Glutamatergic neuron (in vitro differentiated cells): Measurements from ENCODE around the gene RGS16. TPM values are rescaled to one million over a fixed set of nuclear protein-coding genes. Genes with fewer than 3 reads are reported as not detected.

ENCODE experiments used
- DNase-seq: peaks from one replicate; pipeline ENCODE4 v3.0.0; 2022
- H3K27ac Mint-ChIP-seq: one replicate; pipeline ENCODE4 v1.8.0; 2020; ENCODE audit warnings: mild to moderate bottlenecking, mixed read lengths, inconsistent platforms; ENCODE audit not compliant: unreplicated experiment
- H3K27me3 Mint-ChIP-seq: one replicate; pipeline ENCODE4 v1.8.0; 2020; ENCODE audit warnings: mild to moderate bottlenecking, moderate library complexity, mixed read lengths, inconsistent platforms; ENCODE audit not compliant: unreplicated experiment
- H3K36me3 Mint-ChIP-seq: one replicate; pipeline ENCODE4 v1.8.0; 2020; ENCODE audit warnings: mild to moderate bottlenecking, mixed read lengths, inconsistent platforms; ENCODE audit not compliant: unreplicated experiment
- H3K4me1 Mint-ChIP-seq: one replicate; pipeline ENCODE4 v1.8.0; 2020; ENCODE audit warnings: mild to moderate bottlenecking, low read depth, mixed read lengths, inconsistent platforms; ENCODE audit not compliant: unreplicated experiment
- H3K4me3 Mint-ChIP-seq: one replicate; pipeline ENCODE4 v1.8.0; 2020; ENCODE audit warnings: mild to moderate bottlenecking, mixed read lengths, inconsistent platforms; ENCODE audit not compliant: unreplicated experiment
- H3K9me3 Mint-ChIP-seq: one replicate; pipeline ENCODE4 v1.8.0; 2020; ENCODE audit warnings: mild to moderate bottlenecking, moderate library complexity, mixed read lengths, inconsistent platforms; ENCODE audit not compliant: unreplicated experiment
- total RNA-seq: library from RNA; stranded (reverse); fragmentation: NEBNext Ultra II Directional; extraction: Animal tissue kit (Norgen Biotek cat#: 25700); gene quantifications from one replicate; pipeline ENCODE4 v1.2.1, GENCODE V29; 2021; ENCODE audit not compliant: unreplicated experiment
- TF ChIP-seq, protein P1 (sequence below): fragments of 200-600 bp; sonication (generic); IDR thresholded peaks from one replicate; pipeline ENCODE4 v1.5.0; 2021; ENCODE audit not compliant: partially characterized antibody, unreplicated experiment

RGS16 gene
- total RNA-seq, 1 donor from 2014 or later = 37.2 TPM

DNA sequence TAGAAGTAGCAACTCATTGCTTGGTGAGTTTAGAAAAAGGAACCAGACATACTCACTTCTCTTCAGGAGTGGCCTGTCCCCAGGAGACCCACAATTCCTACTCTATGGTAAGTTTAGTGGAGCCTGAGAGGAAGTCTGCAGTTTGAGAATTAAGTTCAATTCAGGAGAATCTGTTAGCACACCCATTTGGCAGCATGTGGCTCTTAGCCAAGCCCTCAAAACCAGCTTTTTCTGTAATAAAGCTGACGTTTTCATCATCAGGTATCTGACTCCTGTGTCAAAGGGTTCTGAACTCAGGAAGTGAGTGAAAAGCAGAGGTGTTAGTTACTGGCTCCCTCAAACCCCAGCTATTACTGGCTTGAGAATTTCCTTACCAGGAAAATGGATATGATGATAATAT is 20.4 kb upstream of the RGS16 start:
- H3K4me3 Mint-ChIP-seq = no peak overlapping the region
- H3K27me3 Mint-ChIP-seq = no peaks in the 10 kb centered on the region
- H3K4me1 Mint-ChIP-seq = peaks cover 13% of the 10 kb centered on the region
- no peak overlapping the region for H3K27ac Mint-ChIP-seq
- TF ChIP-seq, protein P1, sequence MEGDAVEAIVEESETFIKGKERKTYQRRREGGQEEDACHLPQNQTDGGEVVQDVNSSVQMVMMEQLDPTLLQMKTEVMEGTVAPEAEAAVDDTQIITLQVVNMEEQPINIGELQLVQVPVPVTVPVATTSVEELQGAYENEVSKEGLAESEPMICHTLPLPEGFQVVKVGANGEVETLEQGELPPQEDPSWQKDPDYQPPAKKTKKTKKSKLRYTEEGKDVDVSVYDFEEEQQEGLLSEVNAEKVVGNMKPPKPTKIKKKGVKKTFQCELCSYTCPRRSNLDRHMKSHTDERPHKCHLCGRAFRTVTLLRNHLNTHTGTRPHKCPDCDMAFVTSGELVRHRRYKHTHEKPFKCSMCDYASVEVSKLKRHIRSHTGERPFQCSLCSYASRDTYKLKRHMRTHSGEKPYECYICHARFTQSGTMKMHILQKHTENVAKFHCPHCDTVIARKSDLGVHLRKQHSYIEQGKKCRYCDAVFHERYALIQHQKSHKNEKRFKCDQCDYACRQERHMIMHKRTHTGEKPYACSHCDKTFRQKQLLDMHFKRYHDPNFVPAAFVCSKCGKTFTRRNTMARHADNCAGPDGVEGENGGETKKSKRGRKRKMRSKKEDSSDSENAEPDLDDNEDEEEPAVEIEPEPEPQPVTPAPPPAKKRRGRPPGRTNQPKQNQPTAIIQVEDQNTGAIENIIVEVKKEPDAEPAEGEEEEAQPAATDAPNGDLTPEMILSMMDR = no peak
- no peak for DNase-seq
- peaks cover 5% of the 10 kb centered on the region for H3K36me3 Mint-ChIP-seq
- peaks cover 4% of the 10 kb centered on the region for H3K9me3 Mint-ChIP-seq

DNA sequence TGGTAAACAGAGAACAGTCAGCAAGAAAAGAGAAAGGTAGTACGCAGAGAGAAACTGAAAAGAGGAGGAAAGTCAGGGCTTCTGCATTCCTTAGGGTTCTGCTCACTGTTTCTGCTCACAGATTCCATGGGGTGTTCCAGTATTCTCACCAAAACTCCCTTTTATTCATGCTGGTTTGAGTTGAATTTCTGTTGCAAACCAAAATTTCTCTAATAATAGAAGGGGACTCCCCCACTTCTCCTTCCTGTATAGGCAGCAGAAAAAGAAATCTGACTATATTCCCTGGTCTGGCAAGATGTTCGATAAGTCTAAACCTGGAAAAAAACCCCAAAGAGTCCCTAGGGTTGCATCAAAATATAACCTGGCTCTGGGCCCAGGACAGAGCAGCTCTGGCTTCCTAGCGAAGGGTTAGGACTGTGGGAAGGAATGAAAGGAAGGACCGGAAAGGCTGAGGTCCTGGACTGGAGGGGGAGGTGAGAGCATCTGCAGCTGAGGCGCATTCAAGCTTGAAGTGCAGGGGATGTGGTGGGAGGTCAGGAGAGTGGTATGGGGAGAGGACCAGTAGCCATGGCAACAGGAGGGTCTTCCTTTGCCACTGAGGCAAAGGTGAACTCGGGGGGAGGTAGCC is 18.8 kb upstream of the RGS16 start:
- TF ChIP-seq, protein P1 = no peak
- Mint-ChIP-seq H3K9me3 (peaks cover 4% of the 10 kb centered on the region), H3K4me1 (peaks cover 22% of the 10 kb centered on the region), H3K27me3 (no peaks in the 10 kb centered on the region), H3K36me3 (peaks cover 5% of the 10 kb centered on the region), H3K4me3 (no peak overlapping the region), H3K27ac (no peak overlapping the region)
- DNase-seq = no peak

DNA sequence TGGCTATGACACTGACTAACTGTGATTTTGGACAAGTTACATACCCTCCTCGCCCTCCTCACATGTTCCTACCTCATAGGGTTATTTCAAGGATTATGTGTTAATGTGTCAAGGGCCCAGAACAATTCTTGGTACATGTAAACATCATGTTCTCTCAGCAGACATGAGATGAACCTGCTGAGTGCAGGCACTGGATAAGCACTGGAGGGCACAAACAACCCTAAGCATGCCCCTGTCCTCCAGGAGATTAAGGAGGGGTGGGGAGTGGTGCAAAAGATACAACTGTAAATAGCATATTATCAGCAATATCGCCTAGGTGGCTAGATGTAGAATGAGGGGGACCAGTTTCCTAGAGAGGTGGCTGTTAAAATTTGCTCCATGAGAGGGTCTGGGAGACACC is 17.7 kb upstream of the RGS16 start:
- TF ChIP-seq, protein P1 = no peak
- peaks cover 5% of the 10 kb centered on the region for H3K36me3 Mint-ChIP-seq
- H3K4me1 Mint-ChIP-seq = peaks cover 30% of the 10 kb centered on the region
- H3K27me3 Mint-ChIP-seq = no peaks in the 10 kb centered on the region
- H3K4me3 Mint-ChIP-seq = no peak overlapping the region
- DNase-seq = no peak
- no peak overlapping the region for H3K27ac Mint-ChIP-seq
- peaks cover 4% of the 10 kb centered on the region for H3K9me3 Mint-ChIP-seq

DNA sequence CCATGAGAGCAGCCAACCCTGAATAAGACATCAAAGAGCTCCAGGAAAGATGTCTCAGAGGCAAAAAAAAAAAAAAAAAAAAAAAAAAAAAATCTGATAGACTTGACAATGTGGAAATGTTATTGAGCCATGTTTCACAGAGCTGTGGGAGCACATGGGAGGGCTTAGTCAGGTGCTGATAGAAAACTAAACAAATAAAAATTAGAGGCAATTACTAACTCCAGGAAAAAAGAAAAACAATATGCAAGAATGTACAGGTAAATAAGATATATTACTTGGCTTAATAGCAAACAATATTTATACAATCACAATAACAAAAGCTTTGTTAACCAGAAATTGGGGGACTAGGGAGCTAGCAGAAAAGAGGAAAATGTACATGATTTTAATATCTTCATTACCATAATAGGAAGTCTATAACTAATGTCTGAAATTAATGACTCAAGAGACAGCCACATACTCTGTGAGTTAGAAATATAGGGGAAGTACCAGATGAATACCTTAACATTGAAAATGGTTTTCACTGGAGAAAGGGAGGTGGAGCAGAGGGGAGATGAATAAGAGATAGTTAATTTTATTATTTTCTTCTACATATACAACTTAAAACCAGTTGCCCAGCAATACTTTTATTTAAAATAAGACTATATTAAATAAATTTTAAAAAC is 16.9 kb upstream of the RGS16 start:
- peaks cover 4% of the 10 kb centered on the region for H3K9me3 Mint-ChIP-seq
- DNase-seq = no peak
- peaks cover 34% of the 10 kb centered on the region for H3K4me1 Mint-ChIP-seq
- H3K4me3 Mint-ChIP-seq = no peak overlapping the region
- no peak overlapping the region for H3K27ac Mint-ChIP-seq
- H3K27me3 Mint-ChIP-seq = no peaks in the 10 kb centered on the region
- H3K36me3 Mint-ChIP-seq = peaks cover 5% of the 10 kb centered on the region
- TF ChIP-seq, protein P1 = no peak

DNA sequence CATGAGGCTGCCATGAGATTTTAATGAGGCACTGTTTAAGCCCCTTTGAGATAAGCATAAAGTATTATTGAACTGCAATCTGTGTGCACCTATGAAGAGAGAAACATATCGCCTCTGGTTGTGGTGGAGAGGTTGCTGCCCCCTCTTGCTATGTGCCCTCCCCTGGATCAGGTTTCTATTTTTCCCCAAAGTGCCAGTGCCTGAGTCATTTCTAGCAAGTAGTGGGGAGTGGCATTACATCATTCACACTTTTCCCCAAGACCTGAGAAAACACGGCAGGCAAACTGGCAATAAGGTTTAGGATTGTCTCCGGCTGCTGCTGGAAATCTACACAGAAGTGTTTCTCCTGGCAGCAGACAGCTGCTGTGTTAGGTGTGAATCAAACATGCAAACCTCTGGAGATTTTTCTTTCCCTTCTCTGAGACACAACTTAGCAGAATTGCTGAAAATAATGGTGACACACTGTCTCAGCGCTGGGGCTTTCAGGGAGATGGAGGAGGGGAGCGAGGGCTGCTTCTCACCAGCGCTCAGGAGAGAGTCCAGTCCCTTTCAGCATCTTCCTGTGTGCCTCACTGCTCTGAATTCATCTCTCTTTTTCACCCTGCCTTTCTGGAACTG is 13.7 kb upstream of the RGS16 start:
- Mint-ChIP-seq H3K27ac (peak overlapping the region; percentile 65), H3K4me3 (peak overlapping the region; percentile 36), H3K27me3 (peaks cover 1% of the 10 kb centered on the region), H3K4me1 (peaks cover 47% of the 10 kb centered on the region), H3K9me3 (peaks cover 4% of the 10 kb centered on the region), H3K36me3 (peaks cover 5% of the 10 kb centered on the region)
- DNase-seq = no peak
- TF ChIP-seq, protein P1 = no peak
